ENCODE data around the gene FCRL2.

DNA sequence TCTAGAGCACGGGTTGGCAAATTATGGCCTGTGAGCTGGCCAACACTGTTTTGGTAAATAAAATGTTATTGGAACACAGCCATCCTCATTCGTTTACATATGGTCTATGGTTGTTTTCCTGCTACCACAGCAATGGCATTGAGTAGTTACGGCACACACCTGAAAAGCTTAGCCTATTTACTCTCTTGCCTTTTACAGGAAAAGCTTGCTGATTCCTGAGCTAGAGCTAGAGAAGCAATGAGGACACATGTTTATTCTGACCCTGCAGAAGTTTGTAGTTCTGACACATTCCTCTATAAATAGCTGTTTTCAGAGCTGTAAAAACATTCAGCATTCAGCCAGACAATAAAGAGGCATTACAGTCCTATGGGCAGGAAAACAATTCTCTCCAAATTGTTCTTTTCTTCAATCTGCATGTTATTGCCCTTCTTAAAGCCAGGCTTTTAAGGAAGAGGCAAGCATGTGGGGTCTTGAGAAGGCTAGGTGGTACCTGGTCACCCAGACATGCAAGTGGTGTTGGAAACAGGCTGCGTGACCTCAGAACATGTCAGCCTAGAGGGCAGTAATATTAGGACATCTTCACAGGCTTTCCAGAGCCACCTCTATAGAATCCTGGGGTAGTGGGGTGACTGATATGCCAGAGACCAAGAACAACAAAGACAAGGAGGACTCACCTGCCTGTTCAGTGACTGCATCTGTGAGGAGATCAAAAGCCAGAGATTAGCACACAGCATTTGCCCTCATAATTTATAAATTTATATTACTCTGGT lies 1.6 kb downstream of the FCRL2 start:
- TF ChIP-seq, protein P1, sequence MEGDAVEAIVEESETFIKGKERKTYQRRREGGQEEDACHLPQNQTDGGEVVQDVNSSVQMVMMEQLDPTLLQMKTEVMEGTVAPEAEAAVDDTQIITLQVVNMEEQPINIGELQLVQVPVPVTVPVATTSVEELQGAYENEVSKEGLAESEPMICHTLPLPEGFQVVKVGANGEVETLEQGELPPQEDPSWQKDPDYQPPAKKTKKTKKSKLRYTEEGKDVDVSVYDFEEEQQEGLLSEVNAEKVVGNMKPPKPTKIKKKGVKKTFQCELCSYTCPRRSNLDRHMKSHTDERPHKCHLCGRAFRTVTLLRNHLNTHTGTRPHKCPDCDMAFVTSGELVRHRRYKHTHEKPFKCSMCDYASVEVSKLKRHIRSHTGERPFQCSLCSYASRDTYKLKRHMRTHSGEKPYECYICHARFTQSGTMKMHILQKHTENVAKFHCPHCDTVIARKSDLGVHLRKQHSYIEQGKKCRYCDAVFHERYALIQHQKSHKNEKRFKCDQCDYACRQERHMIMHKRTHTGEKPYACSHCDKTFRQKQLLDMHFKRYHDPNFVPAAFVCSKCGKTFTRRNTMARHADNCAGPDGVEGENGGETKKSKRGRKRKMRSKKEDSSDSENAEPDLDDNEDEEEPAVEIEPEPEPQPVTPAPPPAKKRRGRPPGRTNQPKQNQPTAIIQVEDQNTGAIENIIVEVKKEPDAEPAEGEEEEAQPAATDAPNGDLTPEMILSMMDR (IDR thresholded peaks at IDR 0.05), result no peak
- TF ChIP-seq POLR2AphosphoS5 (IDR thresholded peaks at IDR 0.05), result no peak

Measured in upper lobe of left lung (tissue), 4 donors.